ENCODE results near the gene EPC1.

Gene EPC1

DNA sequence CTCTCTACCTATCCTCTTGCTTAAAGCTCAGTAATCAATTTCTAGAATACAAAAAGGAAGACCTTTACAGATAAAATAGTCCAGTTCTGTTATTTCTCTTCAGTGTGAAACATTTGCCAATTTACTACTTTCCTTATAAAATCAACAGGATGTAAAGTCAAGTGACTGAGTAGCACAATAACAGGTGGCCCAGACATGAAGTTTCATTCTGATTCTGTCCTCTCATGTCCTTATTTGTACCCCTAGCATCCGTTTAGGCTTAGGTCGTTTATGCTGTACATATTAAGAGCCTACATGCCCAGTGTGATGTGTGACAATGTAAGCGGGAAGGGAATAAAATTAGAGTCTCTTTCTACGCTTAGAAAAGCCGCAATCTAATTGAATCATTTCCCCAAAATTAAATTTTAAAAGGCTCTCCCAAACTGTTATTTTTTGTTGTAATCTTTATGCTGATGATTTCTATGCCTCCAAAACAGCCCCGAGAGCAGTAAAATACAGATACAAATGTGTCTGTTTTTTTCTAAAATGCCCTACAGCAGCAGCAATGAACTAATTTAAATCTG, 29.1 kb downstream of the EPC1 start:
- DNase-seq (ENCODE audit: low read depth) = no peak
- no peak overlapping the region for H3K4me3 ChIP-seq (ENCODE audit: low read length)
- TF ChIP-seq, protein P1, sequence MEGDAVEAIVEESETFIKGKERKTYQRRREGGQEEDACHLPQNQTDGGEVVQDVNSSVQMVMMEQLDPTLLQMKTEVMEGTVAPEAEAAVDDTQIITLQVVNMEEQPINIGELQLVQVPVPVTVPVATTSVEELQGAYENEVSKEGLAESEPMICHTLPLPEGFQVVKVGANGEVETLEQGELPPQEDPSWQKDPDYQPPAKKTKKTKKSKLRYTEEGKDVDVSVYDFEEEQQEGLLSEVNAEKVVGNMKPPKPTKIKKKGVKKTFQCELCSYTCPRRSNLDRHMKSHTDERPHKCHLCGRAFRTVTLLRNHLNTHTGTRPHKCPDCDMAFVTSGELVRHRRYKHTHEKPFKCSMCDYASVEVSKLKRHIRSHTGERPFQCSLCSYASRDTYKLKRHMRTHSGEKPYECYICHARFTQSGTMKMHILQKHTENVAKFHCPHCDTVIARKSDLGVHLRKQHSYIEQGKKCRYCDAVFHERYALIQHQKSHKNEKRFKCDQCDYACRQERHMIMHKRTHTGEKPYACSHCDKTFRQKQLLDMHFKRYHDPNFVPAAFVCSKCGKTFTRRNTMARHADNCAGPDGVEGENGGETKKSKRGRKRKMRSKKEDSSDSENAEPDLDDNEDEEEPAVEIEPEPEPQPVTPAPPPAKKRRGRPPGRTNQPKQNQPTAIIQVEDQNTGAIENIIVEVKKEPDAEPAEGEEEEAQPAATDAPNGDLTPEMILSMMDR (IDR thresholded peaks at IDR 0.05; ENCODE audit: insufficient read depth, low read depth, low read length, missing control alignments) = no peak

DNA sequence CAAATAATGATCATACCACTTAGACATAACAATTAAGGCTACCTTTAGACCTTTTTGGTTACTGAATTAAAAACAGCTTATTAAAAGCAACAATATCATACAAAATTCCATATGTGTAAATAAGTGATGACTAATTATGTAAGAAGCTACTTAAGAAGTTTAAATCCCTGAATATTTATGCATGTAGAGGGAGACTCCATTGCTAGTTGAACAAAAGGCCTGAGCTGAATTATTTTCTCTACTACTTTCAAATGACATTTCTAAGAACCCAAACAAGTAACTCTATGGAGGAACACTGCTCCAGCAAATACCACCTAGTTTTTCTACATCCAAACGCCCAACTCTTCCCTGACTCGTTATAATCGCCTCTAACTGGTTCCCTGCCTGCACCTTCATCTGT, 31.5 kb downstream of the EPC1 start:
- TF ChIP-seq, protein P1 (IDR thresholded peaks at IDR 0.05; ENCODE audit: insufficient read depth, low read depth, low read length, missing control alignments) = no peak
- DNase-seq (ENCODE audit: low read depth) = peak; percentile 18
- peak overlapping the region; percentile 4 for H3K4me3 ChIP-seq (ENCODE audit: low read length)

DNA sequence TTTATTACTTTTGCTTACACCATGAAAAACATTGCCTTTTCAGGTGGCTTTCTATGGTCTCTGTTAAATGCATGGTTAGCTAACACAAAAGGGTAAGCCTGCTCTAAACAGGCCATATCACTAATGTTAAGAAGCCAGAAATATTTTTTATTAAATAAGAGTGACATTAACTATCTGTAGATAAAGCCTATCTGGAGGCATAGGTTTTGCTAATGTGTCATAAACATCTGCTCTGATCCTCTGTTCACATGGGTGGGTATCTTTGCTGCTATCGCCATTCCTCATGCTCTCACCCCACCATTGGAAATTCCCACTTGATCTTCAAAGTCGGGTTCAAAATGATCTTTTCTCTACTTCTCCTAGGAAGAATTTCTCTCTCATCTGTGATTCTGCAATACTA, 32.4 kb downstream of the EPC1 start:
- TF ChIP-seq, protein P1 (IDR thresholded peaks at IDR 0.05; ENCODE audit: insufficient read depth, low read depth, low read length, missing control alignments) = no peak

DNA sequence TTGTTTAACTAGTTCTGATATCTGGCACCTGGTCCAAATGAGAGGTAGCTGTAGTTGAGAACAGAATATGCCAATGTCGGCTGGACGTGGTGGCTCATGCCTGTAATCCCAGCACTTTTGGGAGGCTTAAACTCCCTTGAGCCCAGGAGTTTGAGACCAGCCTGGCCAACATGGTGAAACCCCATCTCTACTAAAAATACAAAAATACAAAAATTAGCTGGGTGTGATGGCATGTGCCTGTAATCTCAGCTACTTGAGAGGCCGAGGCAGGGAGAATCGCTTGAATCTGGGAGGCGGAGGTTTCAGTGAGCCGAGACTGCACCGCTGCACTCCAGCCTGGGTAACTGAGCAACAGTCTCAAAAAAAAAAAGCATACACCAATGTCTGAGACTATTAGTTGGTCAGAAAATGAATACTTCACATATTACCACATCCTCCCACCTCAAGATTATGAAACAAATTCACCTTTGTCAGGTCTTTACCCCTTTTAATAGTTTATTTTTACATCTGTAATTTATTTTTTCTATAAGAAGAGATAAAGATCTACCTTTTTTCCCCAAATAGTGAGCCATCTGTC, 38.8 kb downstream of the EPC1 start:
- H3K4me3 ChIP-seq (ENCODE audit: low read length) = no peak overlapping the region
- TF ChIP-seq, protein P1 (IDR thresholded peaks at IDR 0.05; ENCODE audit: insufficient read depth, low read depth, low read length, missing control alignments) = no peak
- DNase-seq (ENCODE audit: low read depth) = no peak

More for the DNA sequence above, 32.4 kb downstream of the EPC1 start:
- H3K4me3 ChIP-seq (ENCODE audit: low read length) = no peak overlapping the region
- no peak for DNase-seq (ENCODE audit: low read depth)

DNA sequence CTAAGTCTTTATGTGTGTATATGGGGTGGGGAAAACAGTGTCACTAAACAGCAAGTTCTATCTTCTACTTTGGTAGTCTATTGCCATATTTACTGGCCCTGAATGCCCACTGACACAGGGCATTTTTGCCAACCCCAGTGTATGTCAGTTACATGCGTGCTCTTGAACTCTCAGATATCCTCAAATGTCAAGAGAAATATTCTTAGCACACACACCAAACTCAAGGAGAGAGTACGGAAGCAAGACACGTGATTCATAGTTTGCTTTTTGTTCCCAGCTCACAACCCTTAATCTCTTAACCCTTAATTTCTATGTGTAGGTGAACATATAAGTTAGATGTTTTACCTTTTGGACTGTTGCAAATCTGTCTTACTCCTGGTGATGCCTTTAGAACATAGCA, 39.3 kb downstream of the EPC1 start:
- no peak for DNase-seq (ENCODE audit: low read depth)
- H3K4me3 ChIP-seq (ENCODE audit: low read length) = no peak overlapping the region
- TF ChIP-seq, protein P1 (IDR thresholded peaks at IDR 0.05; ENCODE audit: insufficient read depth, low read depth, low read length, missing control alignments) = no peak

DNA sequence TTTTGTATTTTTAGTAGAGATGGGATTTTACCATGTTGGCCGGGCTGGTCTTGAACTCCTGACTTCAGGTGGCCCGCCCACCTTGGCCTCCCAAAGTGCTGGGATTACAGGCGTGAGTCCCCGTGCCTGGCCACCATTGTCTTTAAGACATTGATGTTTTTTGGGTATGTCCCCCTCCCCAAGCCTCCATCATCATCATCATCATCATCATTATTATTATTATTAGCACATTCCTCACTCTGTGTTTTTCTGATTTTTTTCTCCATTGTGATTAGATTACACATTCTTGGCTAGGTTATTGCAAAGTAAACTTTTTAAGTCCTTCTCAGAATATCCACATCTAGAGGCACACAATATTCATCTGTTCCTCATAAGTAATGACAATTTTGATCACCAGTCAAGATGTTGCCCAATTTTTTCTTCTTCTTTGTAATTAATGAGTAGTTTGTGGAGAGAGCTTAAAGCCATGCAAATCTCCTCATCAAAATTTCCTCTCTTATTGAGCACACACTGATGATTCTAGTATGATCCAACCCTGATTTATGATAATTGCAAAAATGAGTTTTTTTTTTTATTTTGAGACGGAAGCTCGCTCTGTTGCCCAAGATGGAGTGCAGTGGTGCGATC, 47.5 kb downstream of the EPC1 start:
- TF ChIP-seq, protein P1 (IDR thresholded peaks at IDR 0.05; ENCODE audit: insufficient read depth, low read depth, low read length, missing control alignments) = no peak
- no peak for DNase-seq (ENCODE audit: low read depth)
- no peak overlapping the region for H3K4me3 ChIP-seq (ENCODE audit: low read length)
